Heart left ventricle (tissue), 13 donors: Measurements from ENCODE around the gene UBE2H.

Source experiments
- CTCF ChIP-seq, 12 donors: fragments of 200-600 bp; sonication (generic) in 4 of 12; IDR thresholded peaks; one replicate each; pipeline versions ENCODE4 v1.5.0 to v1.8.0; 2018 to 2022; ENCODE audit warnings: antibody characterized with exemption in 12 of 12, mild to moderate bottlenecking in 5 of 12
- POLR2A ChIP-seq, 2 donors: fragments of 450-650 bp; IDR thresholded peaks; one replicate each; pipeline ENCODE4 v1.6.1; 2017; ENCODE audit warnings: antibody characterized with exemption in 2 of 2, mild to moderate bottlenecking in 2 of 2, moderate library complexity in 2 of 2
- donor health status: ischemic (EF 13 %, LVEDD 7.1; RV severe dilation, severe dysfunction).
- donor health status: DM: no; HTN: yes; CAD: no.
- donor health status: DM: no; HTN: no; CAD: no.
- donor health status: ischemic (EF 25% LVEDD 6.9; RV normal size, moderate dysfunction).
- donor health status: ischemic (EF 25% LVEDD 5.7; RV mildly dilated, moderate dysfunction).
- donor health status: ischemic (EF 35%, LVEDD 5.7; RV mildly dilated, moderate dysfunction).
- donor health status: nonischemic (EF 11% LVEDD 7.7; RV severe dilation, severe dysfunction).
- donor health status: DM: yes; HTN: yes; CAD: no.
- donor health status: PGD.
- donor health status: ischemic (EF 29% LVEDD 5.4; RV normal size, mild dysfunction).
- donor health status: nonischemic (EF 23%, LVEDD 6.1; RV moderate dilation, normal function).

- no peak for TF ChIP-seq CTCF (IDR thresholded peaks at IDR 0.05)
- TF ChIP-seq POLR2A (IDR thresholded peaks at IDR 0.05) = no peak
Observed at GRCh38 chr7:129898007-129898406, 54.8 kb downstream of the UBE2H start.
